C4-2B (cell line): ENCODE results near the gene AMIGO3.

Source experiments
- CTCF ChIP-seq: fragments of 450-650 bp; conservative IDR thresholded peaks from 2 replicates; pipeline ENCODE4 v1.5.1; 2017; ENCODE audit warnings: mild to moderate bottlenecking
- ZFX ChIP-seq: fragments of 450-650 bp; IDR thresholded peaks from 2 replicates; pipeline ENCODE4 v1.6.1; 2017

GRCh38 chr3:49725906-49726681, 6.6 kb upstream of the AMIGO3 start:
- TF ChIP-seq CTCF (no peak), ZFX (no peak)
